Mesenteric fat pad (tissue), 1 donor: ENCODE measurements around the gene SAG. TPM values are rescaled to one million over a fixed set of nuclear protein-coding genes. Genes with fewer than 3 reads are reported as not detected.

Source experiments
- DNase-seq: peaks from one replicate; pipeline ENCODE4 v3.0.0-alpha.2; 2020; ENCODE audit warnings: low spot score
- total RNA-seq: library from RNA; stranded (reverse); fragmentation: NEBNext Ultra II Directional; extraction: Animal tissue kit (Norgen Biotek cat#: 25700); gene quantifications from one replicate; pipeline ENCODE4 v1.2.1, GENCODE V29; 2021
- donor health status: DM: yes; HTN: yes; CAD: no.

The SAG gene
- total RNA-seq, 1 donor from 2014 or later, result not detected

DNA sequence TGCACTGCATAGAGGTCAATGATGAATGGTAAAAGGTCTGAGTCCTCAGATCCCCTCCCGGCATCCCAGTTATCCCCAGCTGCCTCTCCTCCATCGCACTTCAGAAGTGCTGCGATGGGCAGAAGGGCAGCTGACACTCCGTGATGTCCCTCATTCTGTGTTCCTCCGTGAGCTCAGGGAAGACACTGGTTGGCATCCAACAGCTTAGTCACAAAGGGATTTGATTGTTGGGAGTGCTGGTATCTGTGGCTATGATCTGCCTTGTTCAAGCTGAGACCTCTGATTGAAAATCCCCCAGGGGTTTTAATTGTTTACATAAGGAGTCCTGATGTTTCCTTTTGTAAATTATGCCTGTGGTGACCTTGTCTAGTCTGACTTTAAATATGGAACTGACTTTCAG lies 19.0 kb upstream of the SAG start:
- DNase-seq, result no peak

DNA sequence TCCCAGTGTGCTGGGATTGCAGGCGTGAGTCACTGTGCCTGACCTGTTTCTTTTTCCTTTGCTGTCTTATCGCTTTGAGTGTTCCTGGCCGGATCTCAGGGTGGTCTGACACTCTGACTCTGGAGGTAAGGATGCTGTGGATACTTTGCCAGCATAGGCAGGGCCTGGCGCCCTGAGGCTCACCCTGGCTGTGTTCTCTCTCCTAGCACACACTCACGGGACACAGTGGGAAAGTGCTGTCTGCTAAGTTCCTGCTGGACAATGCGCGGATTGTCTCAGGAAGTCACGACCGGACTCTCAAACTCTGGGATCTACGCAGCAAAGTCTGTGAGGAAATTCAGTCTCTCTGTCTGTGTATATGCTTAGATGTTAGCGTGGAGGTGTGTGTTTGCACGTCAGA lies 18.0 kb upstream of the SAG start:
- no peak for DNase-seq

DNA sequence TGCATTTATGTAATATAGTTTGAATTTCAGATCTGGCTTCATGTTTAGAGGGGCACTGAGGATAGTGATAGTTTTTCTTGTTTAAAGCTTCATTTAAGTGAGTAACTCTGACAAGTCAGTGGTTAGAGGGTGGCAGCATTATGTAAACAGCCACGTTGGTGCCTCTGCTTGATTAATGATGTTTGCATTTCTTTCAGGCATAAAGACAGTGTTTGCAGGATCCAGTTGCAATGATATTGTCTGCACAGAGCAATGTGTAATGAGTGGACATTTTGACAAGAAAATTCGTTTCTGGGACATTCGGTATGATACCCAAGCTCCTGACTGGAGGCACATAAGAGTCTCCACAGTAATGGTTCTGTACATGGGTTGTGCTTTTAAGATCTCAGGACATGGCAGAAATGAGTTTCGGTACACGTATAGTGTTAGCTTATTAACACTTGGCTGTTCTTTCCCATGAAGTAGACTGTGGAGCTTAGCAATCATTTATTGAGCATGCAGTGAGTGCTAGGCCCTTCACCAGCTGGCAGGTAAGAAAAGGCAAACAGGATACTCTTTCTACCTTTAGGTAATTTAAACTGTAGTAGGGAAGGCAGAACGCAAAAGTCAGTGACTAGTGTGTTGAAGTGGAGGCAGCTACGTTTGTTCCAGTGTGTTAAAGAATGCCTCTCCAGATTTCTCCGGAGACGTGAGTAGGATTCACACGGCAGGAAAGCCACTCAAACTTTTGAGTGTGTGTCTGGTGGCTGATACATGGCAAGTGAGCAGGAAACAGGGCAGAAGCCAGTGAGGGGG lies 17.4 kb upstream of the SAG start:
- DNase-seq, result no peak

DNA sequence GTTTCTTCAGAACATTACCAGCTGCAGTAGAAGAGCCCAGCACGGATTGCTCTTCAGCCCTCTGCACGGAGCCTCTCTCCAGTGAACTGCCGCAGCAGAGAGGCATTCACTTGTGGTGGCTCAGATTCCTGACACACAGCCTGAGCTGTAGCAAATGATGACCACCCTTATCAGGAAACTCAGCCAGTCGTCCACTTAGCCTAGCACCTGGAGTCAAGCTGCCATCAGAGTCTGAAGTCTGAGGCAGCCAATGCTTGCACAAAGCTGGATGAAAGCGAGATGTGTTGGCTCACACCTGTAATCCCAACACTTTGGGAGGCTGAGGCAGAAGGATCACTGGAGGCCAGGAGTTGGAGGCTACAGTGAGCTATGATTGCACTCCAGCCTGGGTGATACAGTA lies 11.7 kb upstream of the SAG start:
- DNase-seq, result no peak

DNA sequence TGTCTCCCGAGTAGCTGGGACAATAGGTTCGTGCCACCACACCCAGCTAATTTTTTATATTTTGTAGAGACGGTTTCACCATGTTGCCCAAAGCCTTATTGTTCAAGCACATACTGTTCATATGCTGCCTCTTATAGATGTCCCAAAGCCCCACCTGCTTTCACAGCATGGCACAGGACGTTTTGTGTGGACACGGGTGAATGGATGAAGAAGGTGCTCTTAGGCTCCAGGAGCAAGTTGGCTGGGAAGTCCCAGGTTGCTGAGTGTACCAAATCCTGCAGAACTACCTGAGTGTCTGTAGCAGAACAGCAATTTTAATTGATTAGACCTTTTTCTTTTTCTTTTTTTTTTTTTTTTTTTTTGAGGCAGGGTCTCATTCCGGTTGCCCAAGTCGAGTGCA lies 10.5 kb upstream of the SAG start:
- DNase-seq, result no peak

DNA sequence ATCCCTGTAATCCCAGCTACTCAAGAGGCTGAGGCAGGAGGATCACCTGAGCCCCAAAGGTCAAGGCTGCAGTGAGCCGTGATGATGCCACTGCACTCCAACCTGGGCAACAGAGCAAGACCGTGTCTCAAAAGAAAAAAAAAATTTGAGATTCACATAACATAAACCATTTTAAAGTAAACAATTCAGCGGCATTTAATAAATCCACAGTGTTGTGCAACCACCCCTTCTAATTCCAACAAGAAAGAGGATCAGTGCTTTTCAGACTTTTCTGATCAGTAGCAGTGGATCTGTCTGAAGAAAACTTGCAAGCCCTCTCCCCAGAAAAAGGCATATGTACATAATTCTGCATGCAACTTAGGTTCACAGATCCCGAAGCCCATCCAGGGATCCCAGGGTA lies 7.2 kb upstream of the SAG start:
- no peak for DNase-seq

DNA sequence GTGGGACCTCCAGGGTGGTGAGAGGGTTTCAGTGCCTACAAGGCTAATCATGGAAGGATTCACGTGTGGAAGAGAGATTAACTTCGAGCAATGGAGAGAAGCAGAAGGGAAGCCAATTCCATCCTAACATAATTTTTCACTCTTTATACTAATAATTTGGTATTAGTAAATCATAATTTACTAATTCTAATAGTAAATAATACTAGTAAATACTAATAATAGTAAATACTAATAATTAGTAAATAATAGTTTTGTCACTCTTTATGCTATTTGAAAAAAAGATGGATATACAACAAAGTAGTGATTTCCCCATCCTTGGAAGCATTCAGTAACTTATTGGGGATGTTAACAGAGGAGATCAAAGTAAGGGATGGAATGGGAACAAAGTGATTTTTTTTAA lies 6.4 kb upstream of the SAG start:
- no peak for DNase-seq

DNA sequence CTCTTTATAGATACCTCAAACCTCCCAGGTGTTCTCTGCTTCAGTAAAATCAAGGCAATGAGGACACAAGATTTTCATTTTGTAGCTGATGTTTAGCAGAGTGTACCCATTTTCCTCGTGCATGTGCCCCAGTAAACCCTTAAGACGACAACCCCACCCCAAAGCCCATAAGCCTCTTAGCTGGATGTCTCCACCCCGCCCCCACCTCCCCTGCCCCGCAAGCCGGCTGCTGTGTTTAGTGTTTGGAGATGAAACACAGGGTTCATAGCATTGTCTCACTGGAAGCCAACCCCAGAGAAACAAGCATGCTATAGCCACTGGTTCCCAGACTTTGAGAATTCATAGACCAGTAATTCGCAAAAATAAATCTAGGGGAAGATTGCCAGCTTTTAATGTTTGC lies 5.8 kb upstream of the SAG start:
- DNase-seq, result no peak

DNA sequence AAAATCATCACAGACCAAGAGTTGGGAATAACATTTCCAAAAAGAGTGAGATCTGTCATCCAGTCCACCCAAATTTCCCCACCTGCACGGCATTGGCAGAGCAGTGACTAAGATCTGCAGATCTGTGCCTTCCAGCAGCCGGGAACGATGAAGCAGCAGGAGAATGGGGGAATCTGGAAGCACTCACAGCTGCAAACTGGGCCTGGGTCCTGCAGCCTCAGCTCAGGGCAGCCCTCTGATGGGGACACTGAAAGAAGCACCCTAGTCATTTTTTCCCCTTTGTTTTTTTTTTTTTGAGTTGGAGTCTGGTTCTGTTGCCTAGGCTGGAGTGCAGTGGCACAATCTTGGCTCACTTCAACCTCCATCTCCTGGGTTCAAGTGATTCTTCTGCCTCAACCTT lies 4.4 kb upstream of the SAG start:
- DNase-seq, result no peak

DNA sequence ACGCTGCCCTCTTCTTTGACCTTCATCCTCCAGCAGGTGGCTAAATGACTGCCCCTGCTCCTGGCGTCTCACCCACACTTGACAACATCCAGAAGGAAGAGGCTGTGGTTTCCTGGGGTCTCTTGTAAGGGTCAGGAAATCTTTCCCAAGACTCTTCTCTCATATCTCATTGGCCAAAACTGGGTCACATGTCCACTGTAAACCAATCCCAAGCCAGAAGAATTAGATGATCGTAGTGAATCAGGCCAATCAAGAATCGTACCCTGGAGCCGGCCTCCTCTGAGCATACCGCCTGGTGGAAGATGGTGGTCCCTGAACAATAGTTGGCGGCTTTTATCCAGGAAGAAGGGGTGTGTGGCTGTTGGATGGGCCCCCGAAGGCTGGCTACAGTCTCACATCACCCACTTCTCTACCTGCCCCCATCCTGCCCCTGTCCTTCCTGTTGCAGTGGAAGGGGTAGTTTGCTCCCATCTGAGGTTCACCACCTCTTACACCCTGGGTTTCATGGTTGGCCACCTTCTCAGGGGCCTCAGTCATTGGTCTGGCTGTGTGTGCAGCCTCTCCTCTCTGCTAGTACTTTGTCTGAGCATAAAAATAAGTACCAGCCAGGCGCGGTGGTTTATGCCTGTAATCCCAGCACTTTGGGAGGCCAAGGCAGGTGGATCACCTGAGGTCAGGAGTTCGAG lies 3.8 kb downstream of the SAG start:
- DNase-seq, result no peak

DNA sequence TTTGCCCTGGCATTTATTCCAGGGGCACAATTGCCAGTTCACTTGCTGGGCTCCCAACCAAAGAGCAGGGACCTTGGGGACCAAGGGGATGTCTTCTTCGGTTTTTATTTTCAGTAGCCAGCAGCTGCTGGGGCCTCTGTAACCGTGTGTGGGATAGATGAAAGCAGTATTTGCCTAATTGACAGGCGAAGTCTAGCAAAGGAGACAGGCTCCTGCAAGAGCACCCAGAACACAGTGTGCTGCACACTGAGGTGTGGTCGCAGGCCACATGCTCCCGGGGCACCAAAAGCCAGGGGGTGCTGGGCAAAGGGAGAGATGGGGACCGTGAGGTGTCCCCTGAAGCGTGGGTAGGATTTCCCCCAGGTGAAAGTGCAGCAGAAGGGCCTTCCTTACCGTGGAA lies 5.3 kb downstream of the SAG start:
- no peak for DNase-seq

DNA sequence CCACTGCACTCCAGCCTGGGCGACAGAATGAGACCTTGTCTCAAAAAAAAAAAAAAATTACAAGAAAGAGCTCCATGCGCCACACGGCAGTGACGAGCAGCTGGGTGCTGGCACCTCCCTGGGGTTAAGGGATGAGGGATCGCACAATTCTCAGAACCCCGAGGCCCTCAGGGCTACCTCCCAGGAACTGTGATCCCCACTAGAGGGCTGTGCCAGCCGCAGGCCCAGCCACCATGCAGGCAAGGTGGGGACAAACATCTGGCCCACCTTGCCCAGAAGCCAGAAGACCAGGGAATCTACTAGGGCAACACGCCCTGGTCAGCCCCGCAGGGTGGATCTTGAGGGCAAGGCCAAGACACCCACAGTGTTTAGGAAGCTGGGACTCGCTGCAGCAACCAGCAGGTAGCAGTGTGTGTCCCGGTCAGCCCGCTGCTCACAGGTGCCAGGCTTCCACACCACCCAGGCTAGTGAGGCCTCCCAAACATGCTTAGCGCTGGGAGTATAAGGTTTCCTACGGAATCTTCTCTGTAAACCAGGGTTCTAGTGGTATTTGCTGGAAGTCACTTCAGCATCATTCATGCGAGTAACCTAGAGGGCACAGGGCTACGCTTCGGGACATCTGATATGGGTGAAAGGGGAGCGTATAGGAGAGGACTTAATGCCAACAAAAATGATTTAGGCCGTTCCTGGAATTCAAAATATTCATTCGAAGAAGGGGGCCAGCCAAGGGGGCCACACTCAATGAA lies 6.7 kb downstream of the SAG start:
- DNase-seq, result no peak

DNA sequence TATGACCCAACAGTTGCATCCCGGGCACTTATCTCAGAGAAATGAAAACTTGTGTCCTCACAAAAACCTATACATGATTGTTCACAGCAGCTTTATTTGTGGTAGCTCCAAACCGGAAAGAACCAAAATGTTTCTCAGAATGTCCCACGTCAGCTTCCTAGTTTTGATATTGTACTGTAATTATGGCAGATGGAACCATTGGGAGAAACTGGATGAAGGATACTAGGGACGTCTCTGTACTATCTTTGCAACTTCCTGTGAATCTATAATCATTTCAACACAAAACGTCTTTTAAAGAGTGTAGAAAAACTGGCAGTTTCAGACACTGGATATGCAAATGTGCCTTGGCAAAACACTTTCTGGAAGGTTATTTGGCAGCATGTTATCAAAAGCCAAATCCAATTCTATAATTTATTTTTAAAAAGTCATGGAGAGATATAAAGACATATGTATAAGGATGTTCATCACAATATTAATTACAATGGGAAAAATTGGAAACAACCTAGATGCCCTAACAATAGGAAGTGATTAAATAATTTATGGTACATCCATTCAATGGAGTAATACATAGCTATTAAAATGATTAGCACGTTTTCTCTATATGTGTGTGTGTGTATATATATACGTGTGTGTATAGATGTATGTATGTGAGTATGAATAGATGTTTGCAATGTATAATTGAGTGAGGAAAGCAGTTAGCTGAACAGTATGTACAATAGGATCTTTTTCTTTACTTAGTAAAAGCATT lies 9.8 kb downstream of the SAG start:
- DNase-seq, result no peak

DNA sequence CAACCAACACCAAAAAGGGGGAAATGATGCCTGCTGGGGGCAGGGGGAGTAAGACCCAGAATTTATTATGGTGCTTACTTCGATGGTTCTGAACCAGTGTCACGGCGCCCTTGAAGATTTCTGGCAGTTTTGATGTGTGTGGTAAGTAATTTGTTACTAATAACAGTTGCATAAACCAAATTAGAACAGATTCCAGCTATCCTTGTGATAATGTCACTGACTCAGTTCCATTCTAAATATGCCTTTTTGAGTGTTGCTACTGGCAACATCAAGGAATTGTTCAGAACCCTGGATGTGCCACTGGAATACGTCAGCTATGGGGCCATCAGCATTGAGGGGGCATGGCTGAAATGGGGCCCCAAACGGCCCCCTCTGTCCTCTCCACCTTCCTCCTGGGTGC lies 11.6 kb downstream of the SAG start:
- DNase-seq, result no peak

DNA sequence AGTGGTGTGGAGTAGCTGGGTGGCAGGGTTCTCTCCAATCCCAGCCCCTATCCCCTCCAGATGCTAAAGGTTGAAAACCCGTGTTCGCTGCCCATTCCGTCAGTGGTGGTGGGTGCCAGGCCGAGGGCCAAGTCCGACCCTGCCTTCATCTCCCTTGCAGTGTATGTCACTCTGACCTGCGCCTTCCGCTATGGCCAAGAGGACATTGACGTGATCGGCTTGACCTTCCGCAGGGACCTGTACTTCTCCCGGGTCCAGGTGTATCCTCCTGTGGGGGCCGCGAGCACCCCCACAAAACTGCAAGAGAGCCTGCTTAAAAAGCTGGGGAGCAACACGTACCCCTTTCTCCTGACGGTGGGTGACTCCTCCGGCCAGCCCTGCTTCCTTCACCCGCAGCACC lies 12.9 kb downstream of the SAG start:
- no peak for DNase-seq

DNA sequence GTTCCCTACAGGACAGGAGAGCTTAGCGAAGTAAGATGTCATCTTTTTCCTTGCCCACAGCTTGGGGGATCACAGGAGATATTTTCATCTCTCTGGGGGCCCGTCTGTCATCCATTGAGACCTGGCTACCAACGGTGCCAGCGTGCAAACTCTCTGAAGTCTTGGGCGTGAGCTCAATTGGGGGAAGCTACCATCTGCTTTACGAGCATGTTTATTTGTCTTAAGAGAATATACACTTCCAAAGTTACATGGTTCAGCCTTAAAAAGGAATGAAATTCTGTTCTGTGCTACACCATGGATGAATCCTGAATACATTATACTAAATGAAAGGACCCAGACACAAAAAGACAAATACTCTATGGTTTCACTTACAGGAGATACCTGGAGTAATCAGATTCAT lies 13.6 kb downstream of the SAG start:
- no peak for DNase-seq

DNA sequence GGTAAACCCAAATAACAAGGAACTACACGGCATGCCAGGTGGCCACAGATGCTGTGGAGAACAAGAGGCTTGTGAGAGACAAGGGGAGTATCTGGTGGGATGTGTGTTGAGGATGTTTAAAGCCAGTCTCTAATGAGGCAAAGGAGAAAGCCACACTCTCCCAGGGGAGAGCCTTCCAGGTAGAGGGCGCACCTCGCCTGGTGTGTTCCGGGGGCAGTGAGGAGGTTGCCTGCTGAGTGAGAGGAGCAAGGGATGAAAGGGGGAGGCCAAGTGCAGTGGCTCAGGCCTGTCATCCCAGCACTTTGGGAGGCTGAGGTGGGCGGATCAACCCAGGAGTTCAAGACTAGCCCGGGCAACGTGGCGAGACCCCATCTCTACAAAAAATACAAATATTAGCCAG lies 16.2 kb downstream of the SAG start:
- DNase-seq, result no peak

DNA sequence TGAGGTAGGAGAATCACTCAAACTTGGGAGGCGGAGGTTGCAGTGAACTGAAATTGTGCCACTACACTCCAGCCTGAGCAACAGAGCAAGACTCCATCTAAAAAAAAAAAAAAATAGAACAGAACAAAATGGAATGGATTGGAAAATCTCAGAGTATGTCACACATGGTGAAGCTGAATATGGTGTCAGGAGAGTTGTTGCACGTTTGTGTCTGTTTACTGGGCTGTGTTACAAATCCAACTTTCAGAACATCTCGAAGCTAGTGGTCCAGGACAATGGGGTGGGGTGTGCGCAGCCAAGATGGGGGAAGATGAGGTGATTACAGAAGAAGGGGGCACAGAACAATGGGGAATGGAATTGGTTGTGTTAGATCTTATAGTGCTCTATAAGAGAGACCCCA lies 17.6 kb downstream of the SAG start:
- no peak for DNase-seq

DNA sequence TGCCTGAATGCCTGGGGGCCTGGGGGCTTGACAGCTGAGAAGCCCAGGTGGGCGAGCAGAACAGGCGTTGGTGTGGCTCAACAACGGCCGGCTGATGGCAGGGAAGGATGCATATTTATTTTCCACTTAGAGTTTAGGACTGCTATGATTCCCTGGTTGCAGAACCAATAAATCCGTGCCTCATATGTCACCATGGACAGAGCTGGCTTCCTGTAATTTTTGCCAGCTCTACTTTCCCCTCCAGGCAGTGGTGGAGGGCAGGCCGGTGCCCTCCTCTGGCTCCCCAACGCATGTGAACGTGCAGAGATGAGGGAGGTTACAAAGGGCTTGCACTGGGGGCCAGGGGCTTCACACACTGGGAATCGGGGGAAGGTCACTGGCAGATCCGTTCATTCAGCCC lies 18.2 kb downstream of the SAG start:
- no peak for DNase-seq

DNA sequence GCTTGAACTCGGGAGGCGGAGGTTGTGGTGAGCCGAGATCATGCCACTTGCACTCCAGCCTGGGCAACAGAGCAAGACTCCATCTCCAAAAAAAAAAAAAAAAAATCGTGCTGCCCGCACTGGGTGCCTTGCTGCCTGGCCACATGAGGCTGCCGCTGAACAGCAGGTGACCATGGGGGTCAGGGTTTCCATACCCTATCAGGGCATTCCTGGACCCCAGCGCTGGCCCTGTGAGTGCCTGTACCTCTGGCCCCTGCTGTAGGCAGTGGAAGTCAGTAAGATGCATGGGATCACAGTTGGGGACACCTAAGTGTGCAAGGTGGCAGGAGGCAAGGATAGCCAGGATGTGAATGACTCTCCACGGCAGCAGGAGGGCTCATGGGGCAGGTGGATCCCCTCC lies 18.9 kb downstream of the SAG start:
- no peak for DNase-seq

DNA sequence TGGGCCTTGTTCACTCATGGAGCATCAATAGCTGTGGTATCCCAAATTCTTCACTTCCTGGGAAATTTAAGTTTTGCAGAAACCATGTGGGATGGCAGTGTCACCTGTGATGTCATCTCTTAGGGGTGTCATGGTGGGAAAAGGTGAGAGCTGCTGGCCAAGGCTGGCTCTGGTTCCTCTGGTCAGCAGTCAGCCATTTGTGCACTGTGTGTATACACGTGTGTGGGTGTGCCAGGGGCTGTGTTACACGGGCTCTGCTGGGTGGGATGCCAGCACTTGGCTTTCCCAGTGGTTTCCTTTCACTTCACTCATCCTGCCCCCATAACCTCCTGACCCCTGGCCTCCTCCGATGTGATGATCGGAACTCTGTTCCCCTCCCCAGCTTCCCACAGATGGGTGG lies 21.3 kb downstream of the SAG start:
- DNase-seq, result no peak
